ENCODE measurements around the gene USH2A. TPM values are rescaled to one million over a fixed set of nuclear protein-coding genes. Genes with fewer than 3 reads are reported as not detected.

The USH2A gene
- total RNA-seq, 4 donors from 2014 or later, result under 0.01 to 2.0 (median 0.22) TPM; not detected in 1

- Histone ChIP-seq H3K9me3 (no peaks in the 10 kb centered on the region), H3K4me3 (replicated peaks in 1 of 3) (no peak overlapping the region), H3K27me3 (no peaks in the 10 kb centered on the region), H3K4me1 (no peaks in the 10 kb centered on the region), H3K27ac (no peak overlapping the region), H3K36me3 (no peaks in the 10 kb centered on the region)
- 89 to 96% methylated on average over 3 of the region's 3 CpGs for whole genome bisulfite sequencing, 2 donors
- intact Hi-C loops (cut with DNase I), result no loop called here
- TF ChIP-seq POLR2A (IDR thresholded peaks at IDR 0.05) (no peak), CTCF (IDR thresholded peaks at IDR 0.05) (no peak)
- DNase-seq, result no peak
Measured at GRCh38 chr1:215842905-215843304, 580.3 kb downstream of the USH2A start.

DNA sequence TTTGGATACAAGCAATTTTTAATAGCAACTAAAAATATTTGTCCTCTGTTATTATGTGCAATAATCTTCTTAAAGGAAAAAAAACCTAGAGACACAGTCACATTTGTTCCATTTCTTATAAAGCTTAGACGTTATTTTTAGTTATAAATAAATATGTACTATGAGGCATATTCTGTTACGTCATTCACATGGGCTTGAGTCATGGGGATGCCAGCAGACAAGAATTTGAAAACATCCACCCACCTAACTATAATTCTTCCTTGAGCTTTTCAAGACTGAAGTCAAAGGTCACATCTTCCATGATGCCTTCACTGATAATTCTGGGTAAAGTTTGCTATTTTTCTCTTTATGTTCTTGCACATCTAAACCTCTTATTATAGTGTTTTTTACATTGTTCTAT is 587.3 kb downstream of the USH2A start:
- Histone ChIP-seq H3K36me3 (no peaks in the 10 kb centered on the region), H3K4me1 (no peaks in the 10 kb centered on the region), H3K27me3 (no peaks in the 10 kb centered on the region), H3K27ac (no peak overlapping the region), H3K9me3 (no peaks in the 10 kb centered on the region), H3K4me3 (replicated peaks in 1 of 3) (no peak overlapping the region)
- DNase-seq, result no peak
- intact Hi-C loops (cut with DNase I), result no loop called here
- WGBS, 2 donors, result 87 to 91% methylated on average over 2 of the region's 2 CpGs
- TF ChIP-seq POLR2A (IDR thresholded peaks at IDR 0.05) (no peak), CTCF (IDR thresholded peaks at IDR 0.05) (no peak)

DNA sequence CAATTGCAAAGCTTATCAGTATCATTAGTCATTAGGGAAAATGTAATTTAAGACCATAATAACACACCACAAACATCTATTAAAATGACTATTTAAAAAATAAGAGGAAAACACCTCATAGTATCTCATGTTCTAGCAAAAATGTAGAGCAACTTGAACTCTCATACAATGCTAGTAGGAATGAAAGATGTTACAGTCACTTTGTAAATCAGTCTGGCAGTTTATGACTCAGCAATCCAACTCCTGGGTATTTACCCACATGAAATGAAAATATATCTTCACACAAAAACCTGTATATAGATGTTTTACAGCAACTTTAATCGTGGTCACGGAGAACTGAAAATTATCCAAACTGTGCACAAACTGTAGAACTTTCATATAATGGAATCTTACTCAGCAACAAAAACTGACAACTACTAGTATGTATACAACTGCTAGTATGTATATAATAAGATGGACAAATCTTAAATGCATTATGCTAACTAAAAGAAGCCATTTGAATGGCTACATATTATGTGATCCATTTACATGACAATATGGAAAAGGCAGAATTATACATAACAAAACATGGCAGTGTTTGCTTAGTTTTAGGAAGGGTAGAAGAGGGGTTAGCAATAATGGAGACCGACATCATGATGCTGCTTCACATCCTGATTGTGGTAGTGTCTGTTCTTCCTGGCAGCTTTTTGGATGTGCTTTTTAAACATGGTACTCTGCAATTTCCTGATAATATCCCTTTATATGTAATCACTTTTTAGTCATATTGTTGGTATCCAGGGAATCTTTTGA is 589.1 kb downstream of the USH2A start:
- H3K27ac ChIP-seq, result no peak overlapping the region
- WGBS, 2 donors, result 87 to 93% methylated on average over 3 of the region's 3 CpGs
- intact Hi-C loops (cut with DNase I), result no loop called here

GRCh38 chr1:215830226-215830810 is 592.9 kb downstream of the USH2A start:
- Histone ChIP-seq H3K9me3 (no peaks in the 10 kb centered on the region), H3K4me3 (replicated peaks in 1 of 3) (no peak overlapping the region), H3K4me1 (no peaks in the 10 kb centered on the region), H3K27me3 (no peaks in the 10 kb centered on the region), H3K36me3 (no peaks in the 10 kb centered on the region), H3K27ac (no peak overlapping the region)
- DNase-seq, result no peak
- intact Hi-C loops (cut with DNase I), result no loop called here
- 75 to 80% methylated on average over 7 of the region's 7 CpGs for WGBS, 2 donors
- TF ChIP-seq POLR2A (IDR thresholded peaks at IDR 0.05) (no peak), CTCF (IDR thresholded peaks at IDR 0.05) (no peak)

More for the DNA sequence above, 589.1 kb downstream of the USH2A start:
- Histone ChIP-seq H3K9me3 (no peaks in the 10 kb centered on the region), H3K36me3 (no peaks in the 10 kb centered on the region), H3K27me3 (no peaks in the 10 kb centered on the region), H3K4me1 (no peaks in the 10 kb centered on the region), H3K4me3 (replicated peaks in 1 of 3) (no peak overlapping the region)
- no peak for DNase-seq
- TF ChIP-seq CTCF (IDR thresholded peaks at IDR 0.05) (no peak), POLR2A (IDR thresholded peaks at IDR 0.05) (no peak)

GRCh38 chr1:215825056-215825455 is 598.2 kb downstream of the USH2A start:
- H3K27me3 ChIP-seq, result no peaks in the 10 kb centered on the region
- no peak overlapping the region for H3K27ac ChIP-seq
- H3K4me3 ChIP-seq (replicated peaks in 1 of 3), result no peak overlapping the region
- no peaks in the 10 kb centered on the region for H3K36me3 ChIP-seq
- TF ChIP-seq CTCF (IDR thresholded peaks at IDR 0.05), result no peak
- no peak for TF ChIP-seq POLR2A (IDR thresholded peaks at IDR 0.05)
- H3K9me3 ChIP-seq, result no peaks in the 10 kb centered on the region
- intact Hi-C loops (cut with DNase I), result no loop called here
- DNase-seq, result no peak
- no peaks in the 10 kb centered on the region for H3K4me1 ChIP-seq
